Endothelial cell (in vitro differentiated cells): ENCODE measurements around the gene CRELD1. TPM values are rescaled to one million over a fixed set of nuclear protein-coding genes. Genes with fewer than 3 reads are reported as not detected.

Source experiments
- DNase-seq: peaks from one replicate; pipeline ENCODE4 v3.0.0; 2021; ENCODE audit warnings: low spot score
- H3K27ac Mint-ChIP-seq: one replicate; pipeline ENCODE4 v1.8.0; 2021; ENCODE audit warnings: mixed read lengths, inconsistent platforms; ENCODE audit not compliant: unreplicated experiment
- H3K27me3 Mint-ChIP-seq: one replicate; pipeline ENCODE4 v1.8.0; 2021; ENCODE audit warnings: mild to moderate bottlenecking, moderate library complexity, mixed read lengths, inconsistent platforms; ENCODE audit not compliant: unreplicated experiment
- H3K36me3 Mint-ChIP-seq: one replicate; pipeline ENCODE4 v1.8.0; 2021; ENCODE audit warnings: mild to moderate bottlenecking, low read depth, mixed read lengths, inconsistent platforms; ENCODE audit not compliant: unreplicated experiment
- H3K4me1 Mint-ChIP-seq: one replicate; pipeline ENCODE4 v1.8.0; 2021; ENCODE audit warnings: mild to moderate bottlenecking, mixed read lengths, inconsistent platforms; ENCODE audit not compliant: unreplicated experiment
- H3K4me3 Mint-ChIP-seq: one replicate; pipeline ENCODE4 v1.8.0; 2021; ENCODE audit warnings: mild to moderate bottlenecking, mixed read lengths, inconsistent platforms; ENCODE audit not compliant: unreplicated experiment
- H3K9me3 Mint-ChIP-seq: one replicate; pipeline ENCODE4 v1.8.0; 2021; ENCODE audit warnings: mixed read lengths, inconsistent platforms; ENCODE audit not compliant: unreplicated experiment
- total RNA-seq: library from RNA; stranded (reverse); fragmentation: NEBNext Ultra II Directional; extraction: Animal tissue kit (Norgen Biotek cat#: 25700); gene quantifications from one replicate; pipeline ENCODE4 v1.2.1, GENCODE V29; 2021; ENCODE audit not compliant: unreplicated experiment
- TF ChIP-seq, protein P1 (sequence below): fragments of 200-600 bp; sonication (generic); IDR thresholded peaks from one replicate; pipeline ENCODE4 v1.5.0; 2021; ENCODE audit warnings: antibody characterized with exemption; ENCODE audit not compliant: unreplicated experiment

The CRELD1 gene
- total RNA-seq, 1 donor from 2014 or later = 30.7 TPM

DNA sequence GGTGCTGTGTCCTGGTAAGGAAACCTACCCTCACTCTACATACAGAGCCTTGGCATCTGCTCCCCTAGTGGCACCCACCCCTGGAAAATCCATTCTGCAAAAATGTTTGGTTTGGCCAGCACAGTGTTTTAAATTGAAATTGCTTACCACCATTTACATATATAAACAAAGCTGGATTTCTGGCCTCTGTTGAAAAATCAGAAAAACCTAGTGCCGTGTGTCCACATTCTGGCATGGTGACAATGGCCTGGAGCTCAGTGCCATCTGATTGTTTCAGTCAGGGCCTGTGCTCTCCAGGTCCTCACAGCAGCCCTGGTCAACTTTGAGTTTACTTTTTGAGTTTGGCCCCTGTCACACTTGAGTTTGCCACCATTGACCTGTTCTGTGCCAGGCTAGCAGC lies 19.6 kb upstream of the CRELD1 start:
- H3K9me3 Mint-ChIP-seq = no peaks in the 10 kb centered on the region
- H3K4me1 Mint-ChIP-seq = peaks cover 4% of the 10 kb centered on the region
- no peak for DNase-seq
- H3K27ac Mint-ChIP-seq = no peak overlapping the region
- TF ChIP-seq, protein P1, sequence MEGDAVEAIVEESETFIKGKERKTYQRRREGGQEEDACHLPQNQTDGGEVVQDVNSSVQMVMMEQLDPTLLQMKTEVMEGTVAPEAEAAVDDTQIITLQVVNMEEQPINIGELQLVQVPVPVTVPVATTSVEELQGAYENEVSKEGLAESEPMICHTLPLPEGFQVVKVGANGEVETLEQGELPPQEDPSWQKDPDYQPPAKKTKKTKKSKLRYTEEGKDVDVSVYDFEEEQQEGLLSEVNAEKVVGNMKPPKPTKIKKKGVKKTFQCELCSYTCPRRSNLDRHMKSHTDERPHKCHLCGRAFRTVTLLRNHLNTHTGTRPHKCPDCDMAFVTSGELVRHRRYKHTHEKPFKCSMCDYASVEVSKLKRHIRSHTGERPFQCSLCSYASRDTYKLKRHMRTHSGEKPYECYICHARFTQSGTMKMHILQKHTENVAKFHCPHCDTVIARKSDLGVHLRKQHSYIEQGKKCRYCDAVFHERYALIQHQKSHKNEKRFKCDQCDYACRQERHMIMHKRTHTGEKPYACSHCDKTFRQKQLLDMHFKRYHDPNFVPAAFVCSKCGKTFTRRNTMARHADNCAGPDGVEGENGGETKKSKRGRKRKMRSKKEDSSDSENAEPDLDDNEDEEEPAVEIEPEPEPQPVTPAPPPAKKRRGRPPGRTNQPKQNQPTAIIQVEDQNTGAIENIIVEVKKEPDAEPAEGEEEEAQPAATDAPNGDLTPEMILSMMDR = no peak
- H3K36me3 Mint-ChIP-seq = peaks cover 12% of the 10 kb centered on the region
- no peak overlapping the region for H3K4me3 Mint-ChIP-seq
- H3K27me3 Mint-ChIP-seq = peaks cover 5% of the 10 kb centered on the region

DNA sequence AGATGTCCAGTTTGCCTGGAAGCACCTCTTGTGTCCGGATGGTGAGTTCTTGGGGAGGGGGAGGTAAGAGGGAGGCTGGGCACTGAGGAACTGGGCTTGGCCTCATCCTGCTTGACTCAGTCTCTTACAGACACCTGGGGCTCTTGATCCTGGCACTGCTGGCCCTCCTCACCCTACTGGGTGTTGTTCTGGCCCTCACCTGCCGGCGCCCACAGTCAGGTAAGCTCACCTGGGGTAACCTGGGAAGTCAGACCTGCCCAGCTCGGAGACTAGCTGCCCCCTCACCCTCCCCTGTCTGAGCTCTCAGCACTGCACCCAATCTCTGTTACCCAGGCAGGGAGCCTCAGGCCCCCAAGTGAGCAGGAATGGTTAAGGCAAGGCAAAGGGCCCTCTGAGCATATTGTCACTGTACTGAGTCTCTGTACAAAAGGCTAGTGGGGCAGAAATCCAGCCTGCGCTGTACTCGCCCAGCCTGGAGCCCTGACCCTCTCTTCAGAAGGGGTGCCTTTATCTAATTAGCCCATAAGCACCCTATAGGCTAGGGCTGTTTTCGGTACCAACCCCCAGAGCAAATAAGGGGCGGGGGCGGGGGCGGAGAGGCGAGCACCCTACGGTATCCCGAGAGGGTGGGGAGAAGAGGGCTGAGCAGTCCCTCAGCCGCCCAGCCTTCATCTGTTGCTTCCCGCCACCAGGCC lies 18.9 kb upstream of the CRELD1 start:
- H3K4me3 Mint-ChIP-seq = no peak overlapping the region
- no peak for DNase-seq
- peaks cover 4% of the 10 kb centered on the region for H3K4me1 Mint-ChIP-seq
- H3K27me3 Mint-ChIP-seq = peaks cover 3% of the 10 kb centered on the region
- no peak overlapping the region for H3K27ac Mint-ChIP-seq
- H3K9me3 Mint-ChIP-seq = no peaks in the 10 kb centered on the region
- TF ChIP-seq, protein P1 = no peak
- H3K36me3 Mint-ChIP-seq = peaks cover 12% of the 10 kb centered on the region

DNA sequence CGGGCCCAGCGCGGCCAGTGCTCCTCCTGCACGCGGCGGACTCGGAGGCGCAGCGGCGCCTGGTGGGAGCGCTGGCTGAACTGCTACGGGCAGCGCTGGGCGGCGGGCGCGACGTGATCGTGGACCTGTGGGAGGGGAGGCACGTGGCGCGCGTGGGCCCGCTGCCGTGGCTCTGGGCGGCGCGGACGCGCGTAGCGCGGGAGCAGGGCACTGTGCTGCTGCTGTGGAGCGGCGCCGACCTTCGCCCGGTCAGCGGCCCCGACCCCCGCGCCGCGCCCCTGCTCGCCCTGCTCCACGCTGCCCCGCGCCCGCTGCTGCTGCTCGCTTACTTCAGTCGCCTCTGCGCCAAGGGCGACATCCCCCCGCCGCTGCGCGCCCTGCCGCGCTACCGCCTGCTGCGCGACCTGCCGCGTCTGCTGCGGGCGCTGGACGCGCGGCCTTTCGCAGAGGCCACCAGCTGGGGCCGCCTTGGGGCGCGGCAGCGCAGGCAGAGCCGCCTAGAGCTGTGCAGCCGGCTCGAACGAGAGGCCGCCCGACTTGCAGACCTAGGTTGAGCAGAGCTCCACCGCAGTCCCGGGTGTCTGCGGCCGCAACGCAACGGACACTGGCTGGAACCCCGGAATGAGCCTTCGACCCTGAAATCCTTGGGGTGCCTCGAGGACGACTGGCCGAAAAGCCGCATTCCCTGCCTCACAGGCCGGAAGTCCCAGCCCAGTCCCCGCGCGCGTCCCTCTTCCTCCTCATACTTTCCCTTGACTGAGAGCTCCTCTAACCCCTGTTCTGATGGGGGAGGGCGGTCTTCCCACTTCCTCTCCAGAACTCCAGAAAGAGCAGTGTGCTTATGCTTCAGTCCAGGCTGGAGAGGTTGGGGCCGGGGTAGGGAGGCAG lies 18.1 kb upstream of the CRELD1 start:
- no peaks in the 10 kb centered on the region for H3K9me3 Mint-ChIP-seq
- H3K36me3 Mint-ChIP-seq = peaks cover 12% of the 10 kb centered on the region
- H3K4me3 Mint-ChIP-seq = peak overlapping the region; percentile 82
- H3K4me1 Mint-ChIP-seq = peaks cover 4% of the 10 kb centered on the region
- TF ChIP-seq, protein P1 = no peak
- H3K27ac Mint-ChIP-seq = no peak overlapping the region
- H3K27me3 Mint-ChIP-seq = peaks cover 3% of the 10 kb centered on the region
- DNase-seq = peak; percentile 66

DNA sequence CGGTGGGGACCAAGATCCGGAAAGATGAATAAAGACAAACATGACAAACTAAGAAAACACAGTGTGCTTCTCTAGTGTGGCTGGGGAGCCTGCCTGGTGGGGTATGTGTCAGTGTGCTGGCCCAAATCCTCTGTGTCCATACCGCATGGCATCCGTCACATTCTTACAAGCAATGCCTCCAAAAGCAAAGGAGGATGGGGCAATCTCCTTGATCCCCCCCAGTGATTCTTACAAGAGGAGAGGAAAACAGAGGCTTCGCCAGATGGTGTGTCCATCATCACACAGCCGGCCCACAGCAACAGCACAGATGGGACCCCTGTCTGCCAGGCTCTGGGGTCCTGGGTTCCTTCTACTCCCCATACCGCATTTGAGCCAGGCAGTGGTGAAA lies 17.3 kb upstream of the CRELD1 start:
- Mint-ChIP-seq H3K36me3 (peaks cover 8% of the 10 kb centered on the region), H3K4me1 (peaks cover 4% of the 10 kb centered on the region), H3K9me3 (no peaks in the 10 kb centered on the region), H3K27ac (no peak overlapping the region), H3K27me3 (no peaks in the 10 kb centered on the region), H3K4me3 (peak overlapping the region; percentile 82)
- no peak for DNase-seq
- TF ChIP-seq, protein P1 = no peak
